ENCODE results near the gene IRF2.

IRF2 gene

GRCh38 chr4:184473499-184474262, 669 bp downstream of the IRF2 start:
- DNase-seq (ENCODE audit: low read depth, low spot score) = peak; percentile 63

- peak; percentile 73 for DNase-seq (ENCODE audit: low read depth, low spot score)
Measured at GRCh38 chr4:184472614-184473498, 1.5 kb downstream of the IRF2 start.

- no peak for DNase-seq (ENCODE audit: low read depth, low spot score)
Measured at GRCh38 chr4:184471881-184472613, 2.3 kb downstream of the IRF2 start.

- DNase-seq (ENCODE audit: low read depth, low spot score) = no peak
Measured at GRCh38 chr4:184470785-184471110, 3.6 kb downstream of the IRF2 start.

GRCh38 chr4:184466634-184467033, 7.7 kb downstream of the IRF2 start:
- DNase-seq (ENCODE audit: low read depth, low spot score) = no peak

DNA sequence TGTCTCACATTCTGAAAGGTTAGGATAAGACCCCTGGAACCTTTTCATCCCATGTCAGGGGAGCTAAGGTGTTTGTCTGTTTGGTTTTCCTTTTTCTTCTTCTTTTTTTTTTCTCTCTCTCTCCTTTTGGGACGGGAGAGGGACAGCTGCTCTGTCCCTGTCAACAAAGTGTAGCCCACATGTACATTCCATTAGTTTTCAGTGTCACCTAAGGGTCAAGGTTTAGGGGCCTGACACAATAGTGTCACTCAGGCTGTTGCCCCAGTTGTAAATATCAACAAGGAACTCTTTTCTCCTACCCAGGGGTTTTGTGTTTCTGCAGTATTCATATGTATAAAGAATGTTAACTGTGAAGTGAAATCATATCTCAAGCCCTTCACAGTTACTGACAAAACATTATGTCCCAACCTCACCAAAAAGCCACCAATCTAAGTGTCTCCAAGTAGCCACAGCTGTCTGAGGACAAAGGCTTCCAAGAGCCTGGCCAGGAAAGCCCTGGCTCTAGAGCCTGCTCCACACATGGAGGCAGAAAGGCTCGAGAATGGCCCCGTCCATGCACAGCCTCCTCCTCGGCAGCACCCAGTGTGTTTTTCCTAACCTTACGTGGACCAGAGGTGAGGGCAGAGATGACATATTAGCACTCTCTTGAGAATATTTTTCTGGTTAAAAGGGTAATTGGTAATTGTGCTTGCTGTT, 9.4 kb downstream of the IRF2 start:
- no peak for DNase-seq (ENCODE audit: low read depth, low spot score)

DNA sequence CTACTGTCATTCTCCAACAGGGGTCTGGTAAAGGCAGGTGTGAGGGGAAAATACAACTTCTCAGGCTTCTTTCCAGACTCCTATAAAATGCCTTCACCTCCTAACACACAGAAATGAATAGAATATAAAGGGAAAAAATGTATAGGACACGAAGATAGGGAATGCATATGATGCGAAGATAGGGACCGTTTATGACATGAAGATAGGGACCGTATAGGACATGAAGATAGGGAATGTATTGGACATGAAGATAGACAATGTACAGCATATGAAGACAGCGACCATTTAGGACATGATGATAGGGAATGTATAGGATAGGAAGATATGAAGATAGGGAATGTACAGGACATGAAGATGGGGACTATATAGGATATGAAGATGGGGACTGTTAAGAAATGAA, 10.5 kb downstream of the IRF2 start:
- DNase-seq (ENCODE audit: low read depth, low spot score) = no peak

- no peak for DNase-seq (ENCODE audit: low read depth, low spot score)
Measured at GRCh38 chr4:184463158-184463557, 11.2 kb downstream of the IRF2 start.

- no peak for DNase-seq (ENCODE audit: low read depth, low spot score)
Measured at GRCh38 chr4:184462724-184463123, 11.6 kb downstream of the IRF2 start.

- no peak for DNase-seq (ENCODE audit: low read depth, low spot score)
Measured at GRCh38 chr4:184461711-184462441, 12.5 kb downstream of the IRF2 start.

GRCh38 chr4:184460499-184461285, 13.7 kb downstream of the IRF2 start:
- no peak for DNase-seq (ENCODE audit: low read depth, low spot score)

DNA sequence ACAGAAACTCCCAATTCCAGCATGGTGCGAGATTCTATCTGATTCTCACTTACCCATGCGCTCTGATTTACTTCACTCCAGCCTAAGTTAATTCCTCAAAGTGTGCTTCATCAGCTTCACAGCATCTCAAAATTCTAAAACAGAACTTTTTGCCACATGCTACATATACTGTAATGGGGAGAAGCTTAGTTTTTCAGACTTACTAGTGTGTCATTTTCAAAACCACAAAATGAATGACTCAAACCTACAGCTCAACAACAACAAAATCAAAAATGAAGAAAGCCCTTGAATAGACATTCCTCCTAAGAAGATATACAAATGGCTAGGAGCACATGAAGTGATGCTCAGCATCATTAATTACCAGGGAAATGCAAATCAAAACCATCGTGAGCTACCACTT, 14.9 kb downstream of the IRF2 start:
- no peak for DNase-seq (ENCODE audit: low read depth, low spot score)

DNA sequence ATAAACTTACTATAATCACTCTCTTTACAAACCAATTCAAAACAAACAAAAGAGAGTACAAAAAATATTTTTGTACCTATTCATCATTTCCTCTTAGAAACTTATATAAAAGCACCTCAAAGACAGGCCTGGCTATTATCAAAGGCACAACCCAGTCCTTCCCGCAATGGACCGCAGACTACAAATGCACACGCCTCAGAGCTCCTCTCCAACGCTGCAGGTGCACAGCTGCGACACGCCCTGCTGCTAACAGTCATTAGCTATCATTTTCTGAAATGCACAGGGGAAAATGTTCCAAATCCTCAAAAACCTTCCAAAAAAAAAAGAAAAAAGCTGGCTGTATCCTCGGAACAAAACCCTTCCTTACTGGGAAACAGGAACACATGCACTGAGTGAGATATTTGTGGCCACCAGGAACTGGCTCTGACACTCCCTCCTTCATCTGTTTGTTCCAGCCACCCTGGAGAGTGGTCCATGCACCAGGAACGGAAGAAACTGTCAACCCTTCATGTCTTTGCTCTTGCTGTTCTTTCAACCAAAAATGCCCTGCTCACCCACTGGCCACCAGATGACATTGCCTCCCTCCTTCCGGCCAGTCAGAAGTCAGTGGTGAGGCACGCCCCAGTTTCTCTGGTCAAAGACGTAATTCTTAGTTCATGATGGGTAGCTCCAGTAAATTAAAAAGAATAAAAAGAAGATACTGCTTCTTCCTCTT, 16.7 kb downstream of the IRF2 start:
- DNase-seq (ENCODE audit: low read depth, low spot score) = no peak

DNA sequence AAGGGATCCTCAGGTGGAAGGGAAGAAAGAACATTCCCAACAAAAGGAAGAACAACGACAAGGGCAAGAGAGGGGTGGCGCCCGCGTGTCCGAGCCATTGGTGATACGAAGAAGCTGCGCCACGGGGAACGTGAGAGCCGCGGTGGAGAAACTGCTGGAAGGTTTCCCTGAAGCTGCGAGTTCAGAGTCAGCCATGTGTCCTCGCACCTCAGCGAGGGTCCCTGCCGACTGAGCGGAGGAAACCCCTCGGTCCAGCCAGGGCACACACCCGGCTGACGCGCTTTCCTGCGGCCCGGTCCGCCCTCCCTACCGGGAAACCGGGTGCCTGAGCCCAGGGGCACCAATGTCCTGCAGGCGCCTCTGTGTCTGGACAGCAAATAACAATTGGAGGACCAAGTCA, 18.0 kb downstream of the IRF2 start:
- DNase-seq (ENCODE audit: low read depth, low spot score) = no peak

DNA sequence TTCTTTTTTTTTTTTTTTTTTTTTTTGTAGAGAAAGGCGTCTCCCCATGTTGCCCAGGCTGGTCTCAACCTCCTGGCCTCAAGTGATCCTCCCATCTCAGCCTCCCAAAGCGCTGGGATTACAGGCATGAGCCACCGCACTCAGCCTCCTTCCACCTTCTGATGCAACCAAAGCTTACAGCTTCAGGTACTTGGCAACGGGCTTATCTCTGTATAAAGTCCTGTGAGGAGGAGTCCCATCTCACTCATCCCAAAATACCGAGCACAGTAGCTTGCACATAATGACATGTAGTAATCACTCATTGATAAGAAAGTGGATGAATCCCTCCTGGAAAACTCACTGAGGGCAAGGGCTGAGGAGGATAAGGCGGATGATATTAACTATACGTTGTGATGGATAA, 19.1 kb downstream of the IRF2 start:
- DNase-seq (ENCODE audit: low read depth, low spot score) = no peak

DNA sequence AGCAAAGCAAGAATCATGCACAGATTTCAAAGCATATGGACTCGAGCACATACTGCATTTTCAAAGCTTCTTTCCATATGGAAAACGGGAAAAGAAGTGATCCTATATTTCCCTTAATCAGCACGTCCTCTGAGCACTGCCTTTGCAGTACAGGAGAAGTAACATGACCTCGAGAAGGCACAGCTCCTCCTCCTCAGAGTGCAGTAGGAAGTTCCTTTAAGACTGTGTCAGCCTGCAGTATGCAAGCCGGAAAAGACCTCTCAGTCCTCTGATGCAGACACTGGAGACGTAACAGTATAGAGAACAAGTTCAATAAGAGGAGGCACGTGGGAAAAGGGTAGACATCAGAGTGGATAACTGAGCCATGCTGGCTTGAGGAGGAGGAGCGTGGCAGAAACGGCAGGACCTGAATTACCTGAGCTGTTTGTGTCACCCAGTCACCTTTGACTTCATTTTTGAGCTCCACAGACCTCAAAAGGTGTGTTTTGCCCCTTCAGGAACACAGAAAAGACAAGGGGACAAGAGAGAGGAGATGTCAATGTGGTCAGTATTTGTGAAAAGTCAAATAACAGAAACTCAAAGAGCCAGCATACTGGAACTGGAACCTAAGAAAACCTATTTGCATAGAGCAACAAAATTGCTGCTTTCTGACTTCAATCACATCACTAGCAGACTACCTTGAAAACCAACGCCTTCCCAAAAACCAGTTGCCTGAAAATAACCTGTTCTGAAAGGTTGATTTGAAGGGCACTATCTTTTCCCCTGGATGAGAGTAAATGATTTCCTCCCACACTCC, 20.8 kb downstream of the IRF2 start:
- peak; percentile 29 for DNase-seq (ENCODE audit: low read depth, low spot score)

DNA sequence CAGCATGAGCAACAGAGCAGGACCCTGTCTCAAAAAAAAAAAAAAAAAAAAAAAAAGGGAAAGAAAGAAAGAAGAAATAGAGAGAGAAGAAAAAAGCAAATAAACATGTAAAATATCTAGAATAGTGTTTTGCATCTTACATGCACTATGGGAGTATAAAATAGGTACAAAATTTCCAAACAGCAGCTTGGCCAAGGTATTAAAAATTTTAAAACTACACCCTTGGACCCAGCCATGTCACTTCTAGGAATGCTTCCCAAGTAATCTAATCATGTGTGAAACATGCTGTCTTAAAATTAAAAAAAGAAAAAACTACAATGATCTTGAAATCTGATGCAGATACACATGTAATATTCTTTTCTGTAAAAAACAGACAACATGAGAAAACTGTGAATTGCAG, 21.6 kb downstream of the IRF2 start:
- DNase-seq (ENCODE audit: low read depth, low spot score) = no peak

DNA sequence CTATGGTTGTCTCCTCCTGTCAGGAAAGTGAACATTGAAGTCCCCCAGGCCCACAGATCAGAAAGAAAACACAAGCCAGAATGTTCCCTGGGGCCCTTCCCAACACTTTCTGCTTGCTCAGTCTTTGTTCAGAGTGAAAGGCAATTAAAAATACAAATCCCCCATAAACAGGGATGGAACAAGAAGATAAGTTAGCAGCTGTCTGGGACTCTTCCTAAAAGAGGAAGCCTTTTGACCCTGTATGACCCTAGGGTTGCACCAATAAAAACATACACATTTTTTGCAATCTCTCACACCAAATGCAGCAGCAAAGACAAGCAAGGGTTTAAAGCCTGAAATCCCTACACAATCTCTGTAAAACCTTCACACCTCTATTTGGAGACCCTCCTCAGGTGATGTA, 22.6 kb downstream of the IRF2 start:
- peak; percentile 68 for DNase-seq (ENCODE audit: low read depth, low spot score)
